Measurements from ENCODE around the gene ZNF827. TPM values are rescaled to one million over a fixed set of nuclear protein-coding genes. Genes with fewer than 3 reads are reported as not detected.

Gene ZNF827
- total RNA-seq, 2 donors from 2014 or later = 10.3 to 37.1 TPM

DNA sequence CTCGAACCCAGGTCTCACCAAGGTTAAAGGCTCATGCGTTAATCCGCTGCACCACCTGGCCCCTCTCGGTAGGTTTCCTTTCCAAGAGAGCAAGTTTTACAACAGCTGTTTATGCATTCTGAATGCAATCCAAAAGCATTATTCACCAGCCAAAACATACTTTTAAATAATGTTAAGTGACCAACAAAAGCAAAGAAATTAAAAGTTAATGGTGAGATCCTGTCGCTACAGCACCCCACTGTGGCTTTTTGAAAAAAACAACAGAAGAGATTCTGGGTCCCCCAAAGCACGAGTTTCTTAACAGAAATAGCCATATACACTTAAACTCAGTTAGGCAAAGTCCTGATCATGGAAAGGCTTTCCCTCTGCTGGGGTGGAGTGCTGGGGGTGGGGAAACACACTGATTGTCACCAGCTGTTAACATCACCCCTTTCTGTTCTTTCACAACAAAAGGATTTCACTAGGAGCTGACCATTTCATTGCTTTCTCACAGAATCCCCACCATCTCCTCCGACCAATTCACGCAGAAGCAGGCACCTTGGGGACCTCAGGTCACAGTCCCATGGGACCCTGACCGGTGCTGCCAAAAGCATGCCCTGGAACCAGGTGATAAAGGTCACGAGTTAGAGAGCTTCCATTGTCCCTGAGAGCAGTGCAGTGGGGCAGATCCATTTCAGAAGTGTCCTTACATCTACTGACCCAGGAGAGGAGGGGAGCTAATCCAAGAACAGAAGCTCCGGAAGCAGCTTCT is 51.2 kb downstream of the ZNF827 start:
- Mint-ChIP-seq H3K4me1 (no peaks in the 10 kb centered on the region), H3K4me3 (no peak overlapping the region), H3K27me3 (no peaks in the 10 kb centered on the region), H3K27ac (no peak overlapping the region), H3K9me3 (no peaks in the 10 kb centered on the region), H3K36me3 (ENCODE audit: low read depth) (peaks cover 74% of the 10 kb centered on the region)
- ATAC-seq (replicated peaks) = no peak

DNA sequence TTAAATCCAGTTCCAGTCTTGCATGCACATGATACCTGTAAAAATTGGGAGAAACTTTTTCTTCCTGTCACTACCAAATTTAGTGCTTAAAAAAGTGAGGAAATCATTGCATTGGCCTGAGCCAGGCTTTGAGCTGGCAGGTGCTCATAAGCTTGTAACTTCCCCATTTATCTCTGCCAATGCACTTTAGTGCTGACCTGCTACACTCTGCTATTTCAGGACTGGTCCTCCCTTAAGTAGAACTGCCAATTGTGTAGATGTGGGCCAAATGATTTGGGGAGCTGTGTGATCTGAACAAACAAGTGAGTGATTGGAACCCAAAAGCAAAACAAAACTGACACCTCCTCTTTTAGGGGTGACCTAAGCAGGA is 51.8 kb downstream of the ZNF827 start:
- H3K4me3 Mint-ChIP-seq = no peak overlapping the region
- H3K9me3 Mint-ChIP-seq = no peaks in the 10 kb centered on the region
- no peaks in the 10 kb centered on the region for H3K27me3 Mint-ChIP-seq
- H3K36me3 Mint-ChIP-seq (ENCODE audit: low read depth) = peaks cover 70% of the 10 kb centered on the region
- no peaks in the 10 kb centered on the region for H3K4me1 Mint-ChIP-seq
- no peak overlapping the region for H3K27ac Mint-ChIP-seq
- no peak for ATAC-seq (replicated peaks)

DNA sequence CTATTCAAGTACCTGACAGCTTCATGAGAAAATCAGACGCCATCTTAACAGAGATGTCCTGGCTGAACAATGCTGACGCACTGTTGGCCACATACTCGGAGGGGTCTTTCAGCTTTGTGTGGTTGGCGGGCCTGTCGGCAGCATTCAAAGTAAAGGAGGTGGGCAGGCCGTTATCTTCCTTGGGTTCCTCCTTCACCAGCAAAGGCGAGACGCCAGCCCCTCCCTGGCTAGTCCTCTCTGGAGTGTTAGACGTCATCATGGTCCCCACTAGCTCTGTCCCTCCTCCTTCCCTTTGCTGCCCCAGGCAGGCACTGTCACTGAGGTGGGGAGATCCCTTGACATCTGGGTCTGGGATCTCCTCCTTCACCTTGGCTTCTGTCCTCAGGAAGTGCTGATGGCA is 53.0 kb downstream of the ZNF827 start:
- H3K9me3 Mint-ChIP-seq = no peaks in the 10 kb centered on the region
- H3K4me3 Mint-ChIP-seq = no peak overlapping the region
- H3K27ac Mint-ChIP-seq = no peak overlapping the region
- no peak for ATAC-seq (replicated peaks)
- H3K27me3 Mint-ChIP-seq = no peaks in the 10 kb centered on the region
- H3K4me1 Mint-ChIP-seq = peaks cover under 1% of the 10 kb centered on the region
- H3K36me3 Mint-ChIP-seq (ENCODE audit: low read depth) = peaks cover 68% of the 10 kb centered on the region

- H3K36me3 Mint-ChIP-seq (ENCODE audit: low read depth) = peaks cover 66% of the 10 kb centered on the region
- no peaks in the 10 kb centered on the region for H3K9me3 Mint-ChIP-seq
- ATAC-seq (replicated peaks) = no peak
- no peak overlapping the region for H3K27ac Mint-ChIP-seq
- H3K4me1 Mint-ChIP-seq = peaks cover 5% of the 10 kb centered on the region
- H3K4me3 Mint-ChIP-seq = no peak overlapping the region
- no peaks in the 10 kb centered on the region for H3K27me3 Mint-ChIP-seq
These were observed 53.8 kb downstream of the ZNF827 start for GRCh38 chr4:145884775-145885174.

- no peak for ATAC-seq (replicated peaks)
- no peak overlapping the region for H3K4me3 Mint-ChIP-seq
- peaks cover 5% of the 10 kb centered on the region for H3K4me1 Mint-ChIP-seq
- no peaks in the 10 kb centered on the region for H3K27me3 Mint-ChIP-seq
- peaks cover 68% of the 10 kb centered on the region for H3K36me3 Mint-ChIP-seq (ENCODE audit: low read depth)
- no peak overlapping the region for H3K27ac Mint-ChIP-seq
- no peaks in the 10 kb centered on the region for H3K9me3 Mint-ChIP-seq
These were observed 55.4 kb downstream of the ZNF827 start for GRCh38 chr4:145883101-145883694.

DNA sequence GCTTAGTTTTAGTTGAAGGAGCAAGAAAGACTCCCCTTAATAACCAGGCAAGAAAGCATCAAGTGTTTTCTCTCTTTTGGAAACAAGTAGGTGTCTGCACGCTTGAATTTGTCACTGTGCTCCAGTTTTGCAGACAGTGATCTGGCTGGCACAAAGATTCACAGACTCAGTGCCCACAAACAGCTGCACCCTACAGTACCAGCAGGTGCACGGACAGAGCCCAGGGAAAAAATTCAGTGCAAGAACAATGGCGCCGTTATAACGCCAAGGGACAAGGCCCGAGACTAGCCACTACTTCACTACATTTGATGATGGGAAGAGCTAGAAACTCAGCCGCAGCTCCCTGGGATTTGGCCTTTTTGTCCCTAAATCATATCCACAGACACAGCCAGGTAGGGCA is 56.0 kb downstream of the ZNF827 start:
- Mint-ChIP-seq H3K9me3 (no peaks in the 10 kb centered on the region), H3K27me3 (no peaks in the 10 kb centered on the region)

DNA sequence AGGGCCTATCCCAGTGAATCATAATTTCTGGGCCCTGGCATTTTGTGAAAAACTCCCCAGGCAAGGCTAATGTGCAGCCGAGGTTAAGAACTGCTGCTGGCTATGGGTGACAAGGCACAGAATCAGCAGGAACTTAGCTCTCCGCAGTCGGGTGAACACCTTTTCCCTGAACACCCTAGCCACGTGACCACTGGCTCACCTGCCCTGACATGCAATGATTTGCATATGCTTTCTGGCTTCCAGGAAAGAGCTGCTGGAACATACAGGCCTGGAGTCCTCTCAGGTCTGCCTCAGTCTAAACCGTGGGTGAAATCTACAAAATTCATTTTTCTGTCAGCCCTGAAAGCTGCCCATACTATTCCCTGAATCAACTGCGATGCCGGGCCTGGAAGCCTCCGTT is 56.6 kb downstream of the ZNF827 start:
- peaks cover 5% of the 10 kb centered on the region for H3K4me1 Mint-ChIP-seq
- no peaks in the 10 kb centered on the region for H3K9me3 Mint-ChIP-seq
- H3K27ac Mint-ChIP-seq = no peak overlapping the region
- ATAC-seq (replicated peaks) = no peak
- H3K27me3 Mint-ChIP-seq = no peaks in the 10 kb centered on the region
- H3K4me3 Mint-ChIP-seq = no peak overlapping the region
- peaks cover 78% of the 10 kb centered on the region for H3K36me3 Mint-ChIP-seq (ENCODE audit: low read depth)

More for the DNA sequence above, 56.0 kb downstream of the ZNF827 start:
- Mint-ChIP-seq H3K27ac (no peak overlapping the region), H3K36me3 (ENCODE audit: low read depth) (peaks cover 74% of the 10 kb centered on the region), H3K4me1 (peaks cover 5% of the 10 kb centered on the region), H3K4me3 (no peak overlapping the region)
- ATAC-seq (replicated peaks) = no peak

DNA sequence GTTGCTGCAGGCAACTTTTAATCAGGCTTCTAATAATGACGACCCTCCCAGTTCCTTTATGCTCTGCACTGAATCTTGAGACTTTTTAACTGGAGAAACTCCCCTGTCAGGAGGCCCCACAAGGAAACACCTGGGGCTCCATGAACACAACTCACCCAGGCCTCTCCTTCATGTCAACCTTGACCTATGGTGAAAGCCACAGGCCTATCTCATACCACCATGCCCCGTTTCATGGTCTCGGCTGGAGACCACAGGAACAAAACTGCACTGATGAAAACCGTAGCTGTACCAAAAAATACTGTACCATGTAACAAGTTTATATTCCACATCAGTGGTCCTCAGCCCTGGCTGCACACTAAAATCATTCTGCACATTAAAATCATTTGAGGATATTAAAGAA is 57.0 kb downstream of the ZNF827 start:
- Mint-ChIP-seq H3K27ac (no peak overlapping the region), H3K9me3 (no peaks in the 10 kb centered on the region), H3K36me3 (ENCODE audit: low read depth) (peaks cover 78% of the 10 kb centered on the region), H3K27me3 (no peaks in the 10 kb centered on the region), H3K4me3 (no peak overlapping the region), H3K4me1 (peaks cover 5% of the 10 kb centered on the region)
- ATAC-seq (replicated peaks) = no peak

GRCh38 chr4:145880355-145880960 is 58.2 kb downstream of the ZNF827 start:
- Mint-ChIP-seq H3K36me3 (ENCODE audit: low read depth) (peaks cover 72% of the 10 kb centered on the region), H3K4me3 (no peak overlapping the region)

DNA sequence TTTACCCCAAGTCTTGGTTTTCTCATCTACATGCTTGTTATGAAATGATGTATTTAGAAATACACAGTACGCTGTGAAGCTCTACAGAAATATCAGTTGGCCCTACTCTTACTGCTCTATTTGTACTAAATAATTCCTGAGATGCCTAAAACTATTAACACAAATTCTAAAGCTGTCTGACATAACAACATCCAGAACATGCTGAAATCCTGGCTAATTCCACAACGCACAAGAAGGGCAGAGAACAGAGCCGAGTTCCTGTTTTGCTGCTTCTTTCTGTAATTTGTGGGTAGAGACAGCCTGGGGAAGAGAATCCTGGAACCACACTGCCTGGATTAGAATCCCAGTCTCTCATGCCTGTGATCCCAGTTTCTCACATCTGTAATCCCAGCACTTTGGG is 59.0 kb downstream of the ZNF827 start:
- Mint-ChIP-seq H3K27ac (no peak overlapping the region), H3K36me3 (ENCODE audit: low read depth) (peaks cover 64% of the 10 kb centered on the region), H3K4me3 (no peak overlapping the region), H3K9me3 (no peaks in the 10 kb centered on the region), H3K4me1 (peaks cover 5% of the 10 kb centered on the region), H3K27me3 (no peaks in the 10 kb centered on the region)
- no peak for ATAC-seq (replicated peaks)

More at GRCh38 chr4:145880355-145880960, 58.2 kb downstream of the ZNF827 start:
- Mint-ChIP-seq H3K27ac (no peak overlapping the region), H3K27me3 (no peaks in the 10 kb centered on the region), H3K9me3 (no peaks in the 10 kb centered on the region), H3K4me1 (peaks cover 5% of the 10 kb centered on the region)
- no peak for ATAC-seq (replicated peaks)

DNA sequence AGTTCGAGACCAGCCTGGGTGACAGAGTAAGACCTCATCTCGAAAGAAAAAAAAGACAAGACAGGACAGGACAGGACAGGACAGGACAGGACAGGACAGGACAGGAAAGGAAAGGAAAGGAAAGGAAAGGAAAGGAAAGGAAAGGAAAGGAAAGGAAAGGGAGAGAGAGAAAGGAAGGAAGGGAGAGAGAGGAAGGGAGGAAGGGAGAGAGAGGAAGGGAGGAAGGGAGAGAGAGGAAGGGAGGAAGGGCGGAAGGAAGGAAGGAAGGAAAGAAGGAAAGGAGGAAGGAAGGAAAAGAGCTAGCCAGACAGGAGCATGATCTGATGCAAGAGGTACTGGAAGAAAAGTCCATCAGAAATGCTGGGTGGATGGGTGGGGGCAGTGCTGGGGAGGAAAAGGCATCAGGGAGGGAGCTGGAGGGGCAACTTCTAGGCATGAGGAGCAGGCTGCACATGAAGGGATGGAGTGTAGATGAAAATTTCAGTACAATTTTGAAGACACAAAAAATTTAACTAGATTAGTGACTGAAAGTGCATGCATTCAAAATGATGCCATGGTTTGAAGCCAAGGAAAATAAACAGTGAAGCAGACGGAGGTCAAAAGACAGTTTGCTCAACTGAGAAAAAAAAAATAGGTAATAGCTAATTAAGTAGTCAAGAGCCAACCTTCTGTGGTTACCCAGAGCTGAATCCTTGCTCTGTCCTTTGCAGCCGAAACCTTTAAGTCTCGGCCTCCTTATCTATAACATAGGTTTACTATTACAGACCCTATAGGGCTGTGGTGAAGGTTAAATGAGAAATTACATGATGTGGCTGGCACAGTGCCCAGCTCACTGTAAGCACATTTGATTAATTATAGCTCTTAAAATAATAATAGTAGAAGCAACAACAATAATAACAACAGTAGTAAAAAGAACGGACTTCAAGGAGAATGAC is 59.9 kb downstream of the ZNF827 start:
- H3K9me3 Mint-ChIP-seq = no peaks in the 10 kb centered on the region
- no peak overlapping the region for H3K27ac Mint-ChIP-seq
- H3K36me3 Mint-ChIP-seq (ENCODE audit: low read depth) = peaks cover 55% of the 10 kb centered on the region
- ATAC-seq (replicated peaks) = no peak
- no peaks in the 10 kb centered on the region for H3K27me3 Mint-ChIP-seq
- peaks cover 5% of the 10 kb centered on the region for H3K4me1 Mint-ChIP-seq
- no peak overlapping the region for H3K4me3 Mint-ChIP-seq

DNA sequence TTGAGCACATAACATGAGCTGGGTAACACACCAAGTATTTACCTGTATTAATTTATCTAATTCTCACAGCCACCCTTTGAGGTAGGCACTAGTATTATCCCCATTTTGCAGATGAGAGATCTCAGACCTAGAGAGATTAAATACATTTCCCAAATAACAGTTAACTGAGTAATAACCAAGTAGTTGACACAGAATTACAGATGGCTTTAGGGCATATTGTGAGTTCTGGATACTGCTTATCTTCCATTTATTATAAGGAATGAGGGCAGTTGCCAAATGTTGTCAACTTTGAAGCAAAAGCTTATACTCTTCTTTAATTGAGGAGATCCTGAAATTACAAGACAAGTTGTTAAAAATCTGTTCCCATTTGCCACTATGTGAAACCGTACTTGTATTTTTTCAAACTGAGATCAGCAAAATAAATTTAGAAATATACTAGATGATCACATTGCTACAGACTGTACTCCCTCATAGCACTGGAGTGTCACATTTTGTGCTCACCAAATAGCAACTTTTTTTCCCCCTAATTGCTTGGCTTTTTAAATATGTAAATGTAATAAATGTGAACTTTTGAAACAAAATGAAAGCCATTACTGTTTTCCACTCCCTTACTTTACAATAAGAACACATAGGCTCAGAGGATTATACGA is 62.0 kb downstream of the ZNF827 start:
- Mint-ChIP-seq H3K27ac (no peak overlapping the region), H3K9me3 (no peaks in the 10 kb centered on the region), H3K4me3 (no peak overlapping the region), H3K36me3 (ENCODE audit: low read depth) (peaks cover 50% of the 10 kb centered on the region), H3K4me1 (peaks cover 10% of the 10 kb centered on the region), H3K27me3 (no peaks in the 10 kb centered on the region)
- ATAC-seq (replicated peaks) = no peak

GRCh38 chr4:145873901-145874300 is 64.7 kb downstream of the ZNF827 start:
- Mint-ChIP-seq H3K27ac (no peak overlapping the region), H3K27me3 (no peaks in the 10 kb centered on the region), H3K36me3 (ENCODE audit: low read depth) (peaks cover 55% of the 10 kb centered on the region)

DNA sequence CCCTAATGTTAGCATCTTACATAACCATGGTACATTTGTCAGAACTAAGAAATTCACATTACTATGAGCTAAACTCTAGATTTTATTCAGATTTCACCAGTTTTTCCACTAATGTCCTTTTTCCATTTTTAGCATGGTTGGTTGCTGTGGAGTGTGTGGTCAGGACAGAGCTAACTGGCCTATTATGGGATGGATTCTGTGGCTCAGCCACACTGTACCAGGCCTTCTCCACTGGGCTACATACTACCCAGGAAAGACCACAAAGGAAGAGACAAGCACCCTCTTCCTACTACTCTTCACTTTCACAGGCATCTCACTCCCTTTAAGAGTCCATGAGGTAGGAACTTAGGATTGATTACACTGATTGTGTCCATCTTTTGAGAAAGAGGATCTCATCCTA is 67.4 kb downstream of the ZNF827 start:
- ATAC-seq (replicated peaks) = no peak
- no peaks in the 10 kb centered on the region for H3K9me3 Mint-ChIP-seq

More at GRCh38 chr4:145873901-145874300, 64.7 kb downstream of the ZNF827 start:
- no peak overlapping the region for H3K4me3 Mint-ChIP-seq
- ATAC-seq (replicated peaks) = no peak
- peaks cover 11% of the 10 kb centered on the region for H3K4me1 Mint-ChIP-seq
- H3K9me3 Mint-ChIP-seq = no peaks in the 10 kb centered on the region

More for the DNA sequence above, 67.4 kb downstream of the ZNF827 start:
- Mint-ChIP-seq H3K36me3 (ENCODE audit: low read depth) (peaks cover 48% of the 10 kb centered on the region), H3K4me3 (no peak overlapping the region), H3K27ac (peak overlapping the region; percentile 1), H3K4me1 (peaks cover 11% of the 10 kb centered on the region), H3K27me3 (no peaks in the 10 kb centered on the region)
